DND-41 (cell line): ENCODE results near the gene MMD.

Experiments used
- CTCF ChIP-seq: IDR thresholded peaks from 2 replicates; pipeline ENCODE4 v1.5.1; 2012; ENCODE audit warnings: borderline replicate concordance, low read length, moderate library complexity, mild to moderate bottlenecking; ENCODE audit not compliant: poor library complexity, severe bottlenecking; ENCODE audit errors: extremely low read depth
- EZH2 ChIP-seq: IDR thresholded peaks from 3 replicates; pipeline ENCODE4 v1.6.1; 2012; ENCODE audit warnings: borderline replicate concordance, low read depth, mild to moderate bottlenecking, moderate library complexity, low read length, inconsistent platforms; ENCODE audit not compliant: severe bottlenecking

- TF ChIP-seq CTCF, result no peak
- no peak for TF ChIP-seq EZH2
Measured at GRCh38 chr17:55346658-55347057, 75.0 kb downstream of the MMD start.
